Epithelial cell of prostate (primary cell): Measurements from ENCODE around the gene WIPF1.

ENCODE experiments used
- DNase-seq: peaks from one replicate; pipeline ENCODE4 v3.0.0-alpha.2; 2011; ENCODE audit warnings: low read depth, low spot score
- H3K27ac ChIP-seq: fragments of 450-650 bp; 2 replicates; pipeline ENCODE4 v1.5.1; 2017; ENCODE audit warnings: mild to moderate bottlenecking

WIPF1 gene, protein sequence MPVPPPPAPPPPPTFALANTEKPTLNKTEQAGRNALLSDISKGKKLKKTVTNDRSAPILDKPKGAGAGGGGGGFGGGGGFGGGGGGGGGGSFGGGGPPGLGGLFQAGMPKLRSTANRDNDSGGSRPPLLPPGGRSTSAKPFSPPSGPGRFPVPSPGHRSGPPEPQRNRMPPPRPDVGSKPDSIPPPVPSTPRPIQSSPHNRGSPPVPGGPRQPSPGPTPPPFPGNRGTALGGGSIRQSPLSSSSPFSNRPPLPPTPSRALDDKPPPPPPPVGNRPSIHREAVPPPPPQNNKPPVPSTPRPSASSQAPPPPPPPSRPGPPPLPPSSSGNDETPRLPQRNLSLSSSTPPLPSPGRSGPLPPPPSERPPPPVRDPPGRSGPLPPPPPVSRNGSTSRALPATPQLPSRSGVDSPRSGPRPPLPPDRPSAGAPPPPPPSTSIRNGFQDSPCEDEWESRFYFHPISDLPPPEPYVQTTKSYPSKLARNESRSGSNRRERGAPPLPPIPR

DNA sequence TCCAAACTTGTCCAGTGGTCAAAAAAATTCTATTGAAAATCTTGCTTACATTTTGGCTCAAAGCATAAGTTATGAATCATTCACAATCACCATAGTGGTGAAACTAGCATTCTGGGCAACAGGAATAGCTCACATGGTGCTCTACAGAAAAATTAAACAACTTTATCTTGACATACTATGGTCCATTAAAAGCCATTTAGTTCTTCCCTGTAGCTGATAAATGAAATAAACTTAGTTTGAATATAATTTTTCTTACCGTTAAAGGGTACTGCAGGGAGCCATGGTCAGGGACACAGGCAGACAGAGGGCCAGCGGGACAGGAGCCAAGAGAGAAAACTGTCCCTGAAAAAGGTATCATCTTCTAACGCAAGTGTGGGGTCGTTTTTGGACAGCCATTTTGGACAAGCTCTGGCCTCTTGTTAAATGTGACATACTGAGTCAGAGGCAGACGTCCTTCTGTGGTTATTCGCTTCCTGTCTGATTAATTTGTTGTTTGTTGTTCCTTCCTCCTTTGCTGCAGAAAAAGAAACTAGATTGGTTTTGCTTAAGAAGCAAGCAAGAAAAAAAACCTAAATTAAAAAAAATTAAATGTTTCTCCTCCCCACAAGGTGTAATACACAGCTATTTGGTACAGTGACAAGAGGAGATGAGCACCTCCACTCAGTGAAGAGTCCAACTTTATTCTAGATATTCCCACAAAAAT lies at the start of gene WIPF1:
Gene WIPF1 (minus strand): TSS at position 460 of the 703 bp plus-strand sequence. CDS start 12,231 bp downstream, outside the sequence.
- DNase-seq: no peak

DNA sequence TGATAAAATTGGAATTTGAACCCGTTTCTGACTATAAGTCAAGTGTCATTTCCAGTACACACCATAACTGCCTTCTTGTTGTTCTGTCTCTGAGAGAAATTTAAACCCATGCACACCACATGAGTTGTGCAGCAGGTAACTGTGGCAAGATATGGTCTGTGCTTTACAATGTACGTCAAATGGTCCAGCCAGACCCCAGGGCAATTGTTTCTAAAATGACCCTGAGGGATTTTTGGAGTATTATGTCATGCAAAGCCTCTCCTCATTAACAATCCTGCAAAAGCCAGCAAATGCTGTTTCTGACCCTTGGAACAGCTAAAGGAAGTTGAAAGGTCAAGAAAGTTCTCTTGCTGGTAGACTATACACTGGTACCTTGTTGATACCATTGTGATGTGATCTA lies 47.7 kb upstream of the WIPF1 start:
- no peak overlapping the region for H3K27ac ChIP-seq
- DNase-seq: no peak

More for the DNA sequence above, at the start of gene WIPF1:
- H3K27ac ChIP-seq: peak within 1 kb of the TSS; percentile 38

DNA sequence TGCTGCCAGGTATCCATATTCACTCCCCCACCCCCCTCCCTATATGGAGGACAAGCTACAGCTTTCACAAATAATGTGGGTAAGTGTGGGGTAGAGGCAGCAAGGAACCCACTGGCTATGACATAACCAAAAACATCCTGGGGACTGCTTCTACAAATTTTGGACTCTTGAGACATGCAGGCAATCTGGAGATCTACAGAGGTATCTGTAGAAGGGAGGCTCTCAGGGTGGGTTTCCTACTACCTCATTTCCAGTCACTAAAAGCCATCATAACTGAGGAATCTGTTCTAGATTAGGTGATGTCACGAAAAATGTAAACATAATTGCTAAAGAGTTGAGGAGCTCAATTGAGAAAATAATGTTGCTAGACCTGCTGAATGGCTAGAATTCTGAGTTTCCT lies 46.8 kb upstream of the WIPF1 start:
- H3K27ac ChIP-seq: no peak overlapping the region
- DNase-seq: no peak

DNA sequence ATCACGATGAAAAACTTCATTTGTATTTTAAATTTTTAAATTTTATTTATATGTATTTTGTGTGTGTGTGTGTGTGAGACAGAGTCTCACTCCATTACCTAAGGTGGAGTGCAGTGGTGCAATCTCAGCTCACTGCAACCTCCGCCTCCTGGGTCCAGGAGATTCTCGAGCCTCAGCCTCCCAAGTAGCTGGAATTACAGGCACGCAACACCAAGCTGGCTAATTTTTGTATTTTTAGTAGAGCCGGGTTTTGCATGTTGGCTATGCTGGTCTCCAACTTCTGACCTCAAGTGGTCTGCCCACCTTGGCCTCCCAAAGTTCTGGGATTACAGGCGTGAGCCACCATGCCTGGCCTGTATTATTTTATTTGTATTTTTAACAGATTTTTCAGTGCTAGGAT lies 45.8 kb upstream of the WIPF1 start:
- no peak for DNase-seq
- H3K27ac ChIP-seq: no peak overlapping the region

DNA sequence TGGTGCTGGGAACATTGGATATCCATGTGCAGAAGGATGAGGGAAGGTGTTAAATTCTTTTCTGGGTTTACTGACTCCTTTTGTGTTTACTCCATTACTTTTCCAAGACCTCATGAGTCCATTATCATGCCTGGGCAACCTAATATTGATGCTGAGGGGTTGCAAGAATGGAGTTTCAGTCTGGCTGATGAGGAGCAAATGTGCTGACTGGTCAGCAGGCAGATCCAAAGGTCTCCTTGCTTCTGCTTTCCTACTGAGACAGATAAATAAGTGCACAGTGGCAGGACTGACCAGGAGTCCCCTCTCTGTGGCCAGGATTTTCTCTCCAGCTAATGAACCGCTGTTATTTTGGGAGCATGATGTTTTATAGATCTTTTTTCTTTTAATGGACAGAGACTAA lies 43.6 kb upstream of the WIPF1 start:
- DNase-seq: no peak
- H3K27ac ChIP-seq: no peak overlapping the region

DNA sequence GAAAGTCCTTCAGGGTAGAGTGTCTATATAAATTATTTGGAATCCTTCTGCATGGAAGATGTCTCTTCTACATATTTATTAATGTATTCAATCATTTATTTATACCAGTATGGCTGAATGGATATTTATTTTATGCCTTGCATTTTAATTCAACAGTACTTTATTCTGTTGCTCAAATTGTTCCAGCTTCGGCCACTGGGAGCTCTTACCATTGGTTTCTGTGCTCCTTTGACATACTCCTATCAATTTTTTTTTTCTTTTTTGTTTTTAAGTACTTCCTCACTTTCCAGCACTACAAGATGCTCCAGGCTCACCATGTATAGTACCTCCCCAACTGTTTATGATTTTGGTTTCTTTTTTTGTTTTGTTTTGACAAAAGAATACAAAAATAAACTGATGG lies 39.4 kb upstream of the WIPF1 start:
- no peak for DNase-seq
- H3K27ac ChIP-seq: no peak overlapping the region

DNA sequence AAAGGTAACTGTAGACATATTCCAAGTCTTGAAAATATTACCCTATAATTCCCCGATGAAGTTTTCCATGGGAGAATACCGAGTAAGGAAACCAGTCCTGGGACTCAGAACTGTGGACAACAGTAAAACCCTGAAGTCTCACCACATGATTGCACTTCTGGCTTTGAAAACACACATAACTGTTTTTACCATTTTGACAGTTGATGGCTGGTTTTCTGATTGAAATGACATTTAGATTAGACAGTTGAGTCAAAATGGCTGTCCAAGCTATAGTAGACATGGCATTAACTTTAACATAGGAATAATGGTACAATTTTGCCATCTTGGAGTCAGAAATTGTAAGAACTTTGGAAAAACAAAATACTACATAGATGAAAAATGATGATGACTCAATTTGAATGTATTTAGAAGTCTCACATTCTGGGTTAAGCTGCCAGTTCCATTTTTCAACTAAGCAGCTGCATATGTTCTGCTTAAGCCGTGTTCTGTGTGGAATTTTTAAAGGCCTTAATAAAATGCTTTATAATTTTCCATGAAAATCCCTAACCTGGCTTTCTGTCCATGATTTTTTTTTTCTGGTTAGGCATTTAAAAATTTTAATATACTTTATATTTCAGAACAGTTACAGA lies 38.3 kb upstream of the WIPF1 start:
- no peak for DNase-seq

DNA sequence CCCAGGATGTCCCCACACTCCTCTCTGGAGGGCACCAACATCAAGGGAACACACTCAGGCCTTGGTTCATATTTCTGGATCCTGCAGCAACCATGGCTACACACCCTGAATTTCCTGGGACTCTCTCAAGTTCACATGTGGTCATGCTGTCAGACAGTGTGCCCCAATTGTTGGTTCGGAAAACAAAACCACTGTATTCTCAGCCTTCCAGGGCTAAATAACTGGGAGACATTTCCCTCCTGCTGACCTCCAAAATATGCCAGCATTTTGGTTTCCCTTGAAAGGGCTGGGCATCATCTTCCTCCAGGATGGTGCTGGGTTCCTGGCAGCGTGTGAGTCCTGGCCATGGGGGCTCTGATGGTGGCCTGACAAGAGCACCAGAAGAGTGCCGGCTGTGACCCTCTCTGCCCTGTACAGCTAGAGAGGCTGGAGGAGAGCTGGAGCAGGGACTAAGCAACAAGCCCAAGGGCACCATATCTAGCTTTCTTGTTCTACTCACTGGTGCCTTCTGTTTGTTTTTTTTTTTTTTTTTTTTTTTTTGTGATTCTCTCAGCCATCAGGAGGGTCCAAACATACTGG lies 37.5 kb upstream of the WIPF1 start:
- DNase-seq: no peak
- no peak overlapping the region for H3K27ac ChIP-seq

More for the DNA sequence above, 38.3 kb upstream of the WIPF1 start:
- H3K27ac ChIP-seq: no peak overlapping the region

DNA sequence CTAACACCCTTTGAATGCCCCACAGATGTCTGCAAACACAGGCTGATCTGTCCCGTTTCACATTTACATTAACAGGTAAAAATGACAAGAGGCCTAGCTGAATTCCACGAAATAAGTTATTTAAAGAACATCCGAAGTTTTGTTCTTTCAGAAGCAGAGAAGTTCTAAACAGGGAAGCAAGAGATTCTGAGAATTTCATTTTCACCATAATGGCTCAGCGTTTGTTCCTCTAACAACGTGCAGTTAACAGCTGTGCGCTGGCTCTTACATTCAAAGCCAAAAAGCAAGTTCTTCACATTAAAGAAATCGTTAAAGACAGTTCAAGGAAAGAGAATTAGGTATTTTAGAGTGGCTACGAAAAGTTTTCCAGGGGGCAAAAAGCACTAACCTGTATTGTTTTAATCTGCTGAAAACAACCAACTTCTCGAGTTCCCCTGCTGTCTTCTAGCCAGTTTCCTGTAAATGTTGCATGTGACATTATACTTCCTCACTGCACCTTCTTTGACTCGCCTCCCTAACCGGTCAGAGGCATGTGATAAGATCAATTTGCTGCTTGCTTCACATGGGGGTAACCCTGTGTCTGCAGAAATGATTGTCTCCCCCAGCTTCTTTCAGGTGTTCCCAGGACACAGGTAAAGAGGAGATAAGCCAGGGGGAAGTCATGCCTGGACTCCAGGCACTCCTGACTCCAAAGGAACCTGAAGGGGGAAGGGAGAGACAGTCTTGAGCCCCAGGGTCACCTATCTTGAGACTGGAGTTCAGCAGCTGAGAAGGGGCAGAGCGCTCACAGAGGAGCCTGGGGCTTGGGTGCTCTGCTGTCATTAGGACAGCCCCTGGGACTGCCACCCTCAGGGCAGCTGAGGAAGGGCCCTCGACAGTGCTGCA lies 36.8 kb upstream of the WIPF1 start:
- no peak for DNase-seq
- no peak overlapping the region for H3K27ac ChIP-seq

DNA sequence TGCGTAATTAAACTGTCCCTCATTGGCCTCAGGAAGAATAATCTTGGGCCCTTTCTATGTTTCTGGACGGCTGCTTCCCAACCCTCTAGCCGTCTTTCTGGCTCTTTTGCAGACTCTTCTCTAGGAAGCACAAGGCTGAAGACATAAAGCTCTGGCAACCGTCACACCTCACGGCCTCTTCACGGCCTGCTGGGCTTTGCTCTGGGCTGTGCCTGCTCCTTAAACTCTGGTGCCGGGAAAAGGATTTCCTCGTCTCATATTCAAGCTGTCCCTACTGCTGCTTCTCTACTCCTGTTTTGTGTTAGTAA lies 36.0 kb upstream of the WIPF1 start:
- no peak overlapping the region for H3K27ac ChIP-seq
- no peak for DNase-seq

DNA sequence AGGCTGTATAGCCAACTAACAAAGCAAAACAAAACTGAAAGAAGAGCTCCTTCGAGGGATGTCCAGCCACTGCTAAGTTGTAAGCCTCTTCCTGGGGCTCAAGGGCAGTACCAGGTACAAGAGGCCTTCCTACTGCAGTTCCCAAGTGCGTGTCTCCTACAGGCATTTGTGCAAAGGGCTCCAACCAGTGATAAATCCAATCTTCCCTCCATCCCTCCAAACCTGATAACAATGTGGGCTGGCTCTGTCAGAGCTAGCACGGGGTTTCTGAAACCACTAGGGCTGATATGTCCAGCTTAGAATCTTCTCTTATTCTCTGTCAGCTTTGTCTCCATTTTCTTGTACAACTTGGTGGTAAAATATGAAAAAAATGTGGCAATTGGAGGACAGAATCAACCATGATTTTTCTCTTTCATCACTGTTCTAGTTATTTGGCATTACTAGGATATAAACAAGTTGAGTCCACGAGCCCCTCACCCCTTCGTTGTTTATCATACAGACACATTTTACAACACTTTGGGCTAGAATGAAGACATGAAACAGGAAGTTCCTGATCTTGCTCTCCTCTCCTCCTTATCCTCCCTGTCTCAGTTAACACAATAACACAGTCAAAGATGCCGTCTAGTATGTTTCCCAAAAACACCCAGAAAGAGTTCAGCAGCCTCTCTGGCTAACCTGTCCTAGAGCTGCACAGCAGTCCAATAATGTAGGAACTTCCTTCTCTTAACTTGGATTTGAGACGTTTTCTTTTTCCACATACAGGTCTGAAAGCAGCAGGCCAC lies 35.4 kb upstream of the WIPF1 start:
- H3K27ac ChIP-seq: no peak overlapping the region
- DNase-seq: no peak

DNA sequence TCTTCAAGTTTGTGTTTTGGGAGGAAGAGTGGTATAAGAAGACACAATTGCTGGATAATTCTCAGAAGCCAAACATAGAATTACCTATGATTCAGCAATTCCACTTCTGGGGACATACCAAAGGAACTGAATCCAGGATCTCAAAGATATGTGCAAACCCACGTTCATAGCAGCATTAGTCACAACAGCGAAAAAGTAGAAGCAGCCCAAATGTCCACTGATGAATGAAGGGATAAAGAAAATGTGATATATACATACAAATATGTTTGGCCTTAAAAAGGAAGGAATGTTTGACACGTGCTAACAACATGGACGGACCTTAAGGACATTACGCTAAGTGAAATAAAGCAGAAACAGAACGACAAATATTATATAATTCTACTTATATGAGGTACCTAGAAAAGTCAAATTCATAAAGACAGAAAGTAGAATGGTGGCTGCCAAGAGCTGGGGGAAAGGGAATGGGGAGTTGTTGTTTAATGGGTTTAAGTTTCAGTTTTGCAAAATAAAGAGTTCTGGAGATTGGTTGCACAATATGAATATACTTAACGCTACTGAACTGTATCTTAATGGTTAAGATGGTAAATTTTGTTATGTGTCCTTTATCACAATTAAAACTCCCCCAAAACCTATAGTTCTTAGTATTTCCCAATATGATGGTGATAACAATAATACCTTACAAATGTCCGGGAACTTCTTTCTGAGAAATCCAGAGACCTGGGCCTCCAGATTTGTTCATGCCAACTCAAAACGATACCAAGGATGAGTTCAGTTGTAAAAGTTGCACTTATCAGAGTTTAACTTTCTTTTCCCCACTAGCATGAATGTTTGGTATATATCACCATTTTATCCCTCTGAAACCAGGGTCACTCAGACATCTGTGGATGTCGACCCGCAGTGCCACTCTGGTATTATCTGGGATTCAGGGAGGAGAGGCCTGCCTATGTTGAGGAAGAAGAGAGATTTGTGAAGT lies 33.7 kb upstream of the WIPF1 start:
- no peak for DNase-seq
- no peak overlapping the region for H3K27ac ChIP-seq

DNA sequence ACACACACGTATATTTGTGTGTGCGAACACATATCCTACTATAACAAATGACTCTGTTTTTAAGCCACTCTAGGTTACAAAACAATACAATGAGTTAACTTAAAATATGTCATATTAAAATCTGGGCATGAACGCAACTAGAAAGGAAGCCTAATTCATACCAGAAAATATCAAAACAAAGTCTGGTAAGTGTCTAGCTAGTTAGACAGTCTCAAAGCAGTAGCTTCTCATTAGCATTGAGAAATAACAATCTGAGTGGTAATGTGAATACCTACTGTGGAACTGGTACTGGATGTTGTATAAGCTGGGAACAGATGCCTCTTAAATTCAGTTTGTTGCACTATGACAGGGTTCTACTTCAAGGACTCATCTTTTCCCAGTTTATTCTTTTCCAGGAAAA lies 32.5 kb upstream of the WIPF1 start:
- H3K27ac ChIP-seq: no peak overlapping the region
- no peak for DNase-seq

DNA sequence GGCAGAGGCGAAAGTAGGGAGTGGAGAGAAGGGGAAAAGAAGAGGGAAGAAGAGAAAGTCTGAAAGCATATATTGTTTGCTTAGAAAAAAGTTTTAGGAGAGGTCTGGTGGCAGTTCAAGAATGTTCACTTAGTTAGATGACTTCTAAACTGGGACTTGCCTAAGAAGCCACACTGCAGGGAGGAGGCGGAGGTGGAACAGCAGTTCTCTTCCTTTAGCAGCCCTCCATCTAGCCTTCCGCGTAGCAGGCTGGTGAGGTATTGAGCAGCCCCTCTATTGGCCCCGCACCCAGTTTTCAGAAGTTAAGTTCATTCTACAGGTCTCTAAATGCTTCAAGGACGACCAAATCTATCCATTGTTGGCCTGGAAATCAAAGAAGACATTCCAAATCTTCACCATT lies 31.9 kb upstream of the WIPF1 start:
- DNase-seq: no peak
- H3K27ac ChIP-seq: no peak overlapping the region

DNA sequence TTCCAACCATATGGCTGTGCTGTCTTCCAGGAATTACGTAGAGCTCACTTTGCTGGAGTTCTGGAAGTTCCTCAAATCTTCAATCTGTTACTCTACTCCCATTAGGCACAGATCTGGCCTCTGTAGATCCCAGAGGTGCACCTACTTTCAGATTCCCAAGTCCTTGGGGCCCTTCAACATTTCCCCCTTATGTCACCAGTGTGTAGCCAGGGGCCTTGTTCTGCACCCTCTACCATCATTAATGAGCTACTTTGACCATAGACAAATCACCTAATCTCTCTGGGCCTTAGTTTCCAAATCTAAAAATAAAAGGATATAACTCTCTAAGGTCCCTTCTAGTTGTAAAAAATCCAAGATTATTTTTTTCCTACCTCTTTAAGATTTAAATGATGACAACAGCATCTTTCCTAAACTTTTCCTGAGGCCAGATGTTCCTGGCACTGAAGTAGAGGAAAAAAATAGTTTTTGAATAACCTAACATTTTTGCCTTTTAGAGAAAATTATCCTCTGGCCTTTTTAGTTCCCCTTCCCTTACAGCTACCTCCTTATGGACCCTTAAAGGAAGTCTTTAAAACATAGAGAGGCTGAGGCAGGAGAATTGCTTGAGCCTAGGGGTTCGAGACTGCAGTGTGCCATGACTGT lies 31.0 kb upstream of the WIPF1 start:
- H3K27ac ChIP-seq: no peak overlapping the region
- DNase-seq: no peak

DNA sequence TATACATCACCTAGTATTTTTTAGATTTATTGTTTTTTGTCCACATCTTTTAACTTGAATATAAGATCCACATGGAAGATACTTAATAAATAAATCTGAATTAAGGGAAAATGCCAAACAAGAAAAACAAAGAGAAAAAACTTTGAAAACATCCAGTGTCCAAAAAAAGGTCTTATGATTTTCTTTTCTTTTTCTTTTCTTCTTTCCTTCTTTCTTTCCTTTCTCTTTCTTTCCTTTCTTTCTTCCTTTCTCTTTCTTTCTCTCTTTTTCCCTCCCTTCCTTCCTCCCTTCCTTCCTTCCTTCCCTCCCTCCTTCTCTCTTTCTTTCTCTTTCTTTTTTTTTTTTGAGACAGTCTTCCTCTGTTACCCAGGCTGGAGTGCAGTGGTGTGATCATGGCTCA lies 29.6 kb upstream of the WIPF1 start:
- H3K27ac ChIP-seq: no peak overlapping the region

DNA sequence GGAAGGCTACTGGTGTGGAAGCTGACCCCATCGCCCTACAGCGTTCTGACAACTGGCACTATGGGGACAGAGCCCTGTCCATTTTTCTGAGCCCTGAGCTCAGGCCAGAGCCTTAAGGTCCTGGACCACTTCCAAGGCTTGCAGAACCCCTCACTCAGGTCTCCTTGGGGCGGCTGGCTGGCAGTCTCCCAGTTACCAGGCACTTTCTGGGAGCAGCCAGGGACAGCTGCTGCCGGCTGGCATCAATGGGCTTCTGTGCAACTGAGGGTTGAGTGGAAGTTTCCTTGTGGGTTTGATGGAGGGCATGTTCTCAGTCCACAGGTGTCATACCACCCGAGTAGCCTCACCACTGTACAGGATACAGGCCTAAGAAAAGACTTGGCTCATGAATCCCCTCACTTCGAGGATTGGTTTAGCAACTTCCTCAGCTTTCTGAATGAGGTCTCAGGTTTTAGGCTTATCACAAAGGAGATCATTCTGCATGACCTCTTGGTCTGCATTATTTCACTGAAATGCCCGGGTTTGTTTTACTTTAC lies 27.4 kb upstream of the WIPF1 start:
- H3K27ac ChIP-seq: no peak overlapping the region
- no peak for DNase-seq

More for the DNA sequence above, 29.6 kb upstream of the WIPF1 start:
- DNase-seq: no peak
